ENCODE data around the gene CEP128. TPM values are rescaled to one million over a fixed set of nuclear protein-coding genes. Genes with fewer than 3 reads are reported as not detected.

The CEP128 gene
- total RNA-seq, 1 experiment from 2014 or later = 27.3 TPM

GRCh38 chr14:80455031-80455430, 486.5 kb downstream of the CEP128 start:
- ChIA-PET POLR2A (ENCODE audit: low non-redundant PET) (no interaction called here), CTCF (no interaction called here)
- Histone ChIP-seq H3K9me3 (ENCODE audit: low read depth, low read length, poor library complexity, severe bottlenecking) (no peaks in the 10 kb centered on the region), H3K4me1 (ENCODE audit: insufficient read depth, low read length, poor library complexity, severe bottlenecking) (no peaks in the 10 kb centered on the region), H3K36me3 (ENCODE audit: insufficient read depth, low read length, poor library complexity, severe bottlenecking) (no peaks in the 10 kb centered on the region), H3K4me3 (ENCODE audit: low read depth, low read length, poor library complexity, severe bottlenecking) (no peak overlapping the region), H3K27me3 (replicated peaks; ENCODE audit: insufficient read depth, low read depth, low read length, poor library complexity) (no peaks in the 10 kb centered on the region), H3K27ac (ENCODE audit: low read depth, low read length, poor library complexity, severe bottlenecking) (no peak overlapping the region)
- TF ChIP-seq EZH2 (IDR thresholded peaks at IDR 0.05; ENCODE audit: borderline replicate concordance, low read depth, low read length, poor library complexity, severe bottlenecking) = no peak
- TF ChIP-seq CTCF (conservative IDR thresholded peaks at IDR 0.05; ENCODE audit: low read depth, low read length) = no peak
- DNase-seq (ENCODE audit: low spot score) = no peak
- BruUV-seq (replicated peaks) = no TSS peak
- intact Hi-C loops (cut with micrococcal nuclease; ENCODE audit: unreplicated experiment) = no loop called here

- CTCF ChIA-PET = no interaction called here
- H3K4me1 ChIP-seq (ENCODE audit: insufficient read depth, low read length, poor library complexity, severe bottlenecking) = no peaks in the 10 kb centered on the region
- no peak for TF ChIP-seq EZH2 (IDR thresholded peaks at IDR 0.05; ENCODE audit: borderline replicate concordance, low read depth, low read length, poor library complexity, severe bottlenecking)
- no peak for TF ChIP-seq CTCF (conservative IDR thresholded peaks at IDR 0.05; ENCODE audit: low read depth, low read length)
These were observed 493.3 kb downstream of the CEP128 start for GRCh38 chr14:80448267-80448666.

GRCh38 chr14:80447392-80447791, 494.1 kb downstream of the CEP128 start:
- Histone ChIP-seq H3K27me3 (replicated peaks; ENCODE audit: insufficient read depth, low read depth, low read length, poor library complexity) (no peaks in the 10 kb centered on the region), H3K4me1 (ENCODE audit: insufficient read depth, low read length, poor library complexity, severe bottlenecking) (no peaks in the 10 kb centered on the region), H3K27ac (ENCODE audit: low read depth, low read length, poor library complexity, severe bottlenecking) (no peak overlapping the region), H3K4me3 (ENCODE audit: low read depth, low read length, poor library complexity, severe bottlenecking) (no peak overlapping the region), H3K9me3 (ENCODE audit: low read depth, low read length, poor library complexity, severe bottlenecking) (no peaks in the 10 kb centered on the region), H3K36me3 (ENCODE audit: insufficient read depth, low read length, poor library complexity, severe bottlenecking) (no peaks in the 10 kb centered on the region)
- no TSS peak for BruUV-seq (replicated peaks)
- intact Hi-C loops (cut with micrococcal nuclease; ENCODE audit: unreplicated experiment) = no loop called here
- POLR2A ChIA-PET (ENCODE audit: low non-redundant PET) = no interaction called here
- DNase-seq (ENCODE audit: low spot score) = no peak
- CTCF ChIA-PET = no interaction called here
- TF ChIP-seq CTCF (conservative IDR thresholded peaks at IDR 0.05; ENCODE audit: low read depth, low read length) (no peak), EZH2 (IDR thresholded peaks at IDR 0.05; ENCODE audit: borderline replicate concordance, low read depth, low read length, poor library complexity, severe bottlenecking) (no peak)

More at GRCh38 chr14:80448267-80448666, 493.3 kb downstream of the CEP128 start:
- Histone ChIP-seq H3K9me3 (ENCODE audit: low read depth, low read length, poor library complexity, severe bottlenecking) (no peaks in the 10 kb centered on the region), H3K36me3 (ENCODE audit: insufficient read depth, low read length, poor library complexity, severe bottlenecking) (no peaks in the 10 kb centered on the region), H3K27me3 (replicated peaks; ENCODE audit: insufficient read depth, low read depth, low read length, poor library complexity) (no peaks in the 10 kb centered on the region), H3K4me3 (ENCODE audit: low read depth, low read length, poor library complexity, severe bottlenecking) (no peak overlapping the region), H3K27ac (ENCODE audit: low read depth, low read length, poor library complexity, severe bottlenecking) (no peak overlapping the region)
- no TSS peak for BruUV-seq (replicated peaks)
- intact Hi-C loops (cut with micrococcal nuclease; ENCODE audit: unreplicated experiment) = no loop called here
- DNase-seq (ENCODE audit: low spot score) = no peak
- POLR2A ChIA-PET (ENCODE audit: low non-redundant PET) = no interaction called here

Other genes starting within 250 kb of the CEP128 start
- not detected in 2 replicates for gene TSHR, start 13.9 kb upstream of the CEP128 start, total RNA-seq (2021)

Measured in A673 (cell line).